ENCODE data around the gene NFIX. TPM values are rescaled to one million over a fixed set of nuclear protein-coding genes. Genes with fewer than 3 reads are reported as not detected.

Gene NFIX
- total and polyA plus RNA-seq, 9 of the 15 experiments (the other 6 are each of a cell fraction or from before 2014, with no cell fraction given) = 0.28 to 26.8 (median 5.4) TPM

- TF ChIP-seq YBX1 (IDR thresholded peaks at IDR 0.05) (no peak), RBBP5 (IDR thresholded peaks at IDR 0.05; ENCODE audit: borderline replicate concordance, insufficient read depth, low read length, poor library complexity, severe bottlenecking) (no peak), KDM5B (IDR thresholded peaks at IDR 0.05; ENCODE audit: insufficient replicate concordance, low read depth, low read length) (peak; percentile 67), SMAD3 (CRISPR knock-in tag; conservative IDR thresholded peaks at IDR 0.05) (peak; percentile 64), RBM34 (IDR thresholded peaks at IDR 0.05; ENCODE audit: borderline replicate concordance, insufficient read depth, low read length) (no peak), FOXO4 (CRISPR knock-in tag; IDR thresholded peaks at IDR 0.05) (peak; percentile 80; the same call in 1 of the 2 replicates), ZNF444 (CRISPR knock-in tag; IDR thresholded peaks at IDR 0.05) (no peak), RCOR1 (IDR thresholded peaks at IDR 0.05; ENCODE audit: borderline replicate concordance in 1 of 2, low read depth in 2 of 2, low read length in 2 of 2) (no peak), TAF1 (IDR thresholded peaks at IDR 0.05; ENCODE audit: control insufficient read depth, extremely low read depth, insufficient read depth, low read length, severe bottlenecking) (peak; percentile 26), TRIM28 (IDR thresholded peaks at IDR 0.05) (no peak), PREB (CRISPR knock-in tag; IDR thresholded peaks at IDR 0.05) (no peak), ZNF778 (CRISPR knock-in tag; IDR thresholded peaks at IDR 0.05) (no peak), THRB (CRISPR knock-in tag; conservative IDR thresholded peaks at IDR 0.05) (peak; percentile 88), MEF2A (IDR thresholded peaks at IDR 0.05; ENCODE audit: control insufficient read depth, low read depth, low read length) (no peak)
- TF ChIP-seq, protein P1, sequence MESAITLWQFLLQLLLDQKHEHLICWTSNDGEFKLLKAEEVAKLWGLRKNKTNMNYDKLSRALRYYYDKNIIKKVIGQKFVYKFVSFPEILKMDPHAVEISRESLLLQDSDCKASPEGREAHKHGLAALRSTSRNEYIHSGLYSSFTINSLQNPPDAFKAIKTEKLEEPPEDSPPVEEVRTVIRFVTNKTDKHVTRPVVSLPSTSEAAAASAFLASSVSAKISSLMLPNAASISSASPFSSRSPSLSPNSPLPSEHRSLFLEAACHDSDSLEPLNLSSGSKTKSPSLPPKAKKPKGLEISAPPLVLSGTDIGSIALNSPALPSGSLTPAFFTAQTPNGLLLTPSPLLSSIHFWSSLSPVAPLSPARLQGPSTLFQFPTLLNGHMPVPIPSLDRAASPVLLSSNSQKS (CRISPR knock-in tag; IDR thresholded peaks at IDR 0.05) = peak; percentile 77; the same call in 1 of the 2 replicates
- TF ChIP-seq, protein P2, sequence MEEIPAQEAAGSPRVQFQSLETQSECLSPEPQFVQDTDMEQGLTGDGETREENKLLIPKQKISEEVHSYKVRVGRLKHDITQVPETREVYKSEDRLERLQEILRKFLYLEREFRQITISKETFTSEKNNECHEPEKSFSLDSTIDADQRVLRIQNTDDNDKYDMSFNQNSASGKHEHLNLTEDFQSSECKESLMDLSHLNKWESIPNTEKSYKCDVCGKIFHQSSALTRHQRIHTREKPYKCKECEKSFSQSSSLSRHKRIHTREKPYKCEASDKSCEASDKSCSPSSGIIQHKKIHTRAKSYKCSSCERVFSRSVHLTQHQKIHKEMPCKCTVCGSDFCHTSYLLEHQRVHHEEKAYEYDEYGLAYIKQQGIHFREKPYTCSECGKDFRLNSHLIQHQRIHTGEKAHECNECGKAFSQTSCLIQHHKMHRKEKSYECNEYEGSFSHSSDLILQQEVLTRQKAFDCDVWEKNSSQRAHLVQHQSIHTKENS (CRISPR knock-in tag; IDR thresholded peaks at IDR 0.05) = peak; percentile 87; the same call in 1 of the 2 replicates
Measured at GRCh38 chr19:13097463-13098258, 102.4 kb downstream of the NFIX start (continued).
